GM12874 (cell line): Measurements from ENCODE around the gene IQSEC1.

ENCODE experiments used
- CTCF ChIP-seq: IDR thresholded peaks from 2 replicates; pipeline ENCODE4 v1.5.1; 2011; ENCODE audit warnings: low read depth, mild to moderate bottlenecking, control low read depth, low read length, moderate library complexity; ENCODE audit not compliant: insufficient read depth

The IQSEC1 gene

DNA sequence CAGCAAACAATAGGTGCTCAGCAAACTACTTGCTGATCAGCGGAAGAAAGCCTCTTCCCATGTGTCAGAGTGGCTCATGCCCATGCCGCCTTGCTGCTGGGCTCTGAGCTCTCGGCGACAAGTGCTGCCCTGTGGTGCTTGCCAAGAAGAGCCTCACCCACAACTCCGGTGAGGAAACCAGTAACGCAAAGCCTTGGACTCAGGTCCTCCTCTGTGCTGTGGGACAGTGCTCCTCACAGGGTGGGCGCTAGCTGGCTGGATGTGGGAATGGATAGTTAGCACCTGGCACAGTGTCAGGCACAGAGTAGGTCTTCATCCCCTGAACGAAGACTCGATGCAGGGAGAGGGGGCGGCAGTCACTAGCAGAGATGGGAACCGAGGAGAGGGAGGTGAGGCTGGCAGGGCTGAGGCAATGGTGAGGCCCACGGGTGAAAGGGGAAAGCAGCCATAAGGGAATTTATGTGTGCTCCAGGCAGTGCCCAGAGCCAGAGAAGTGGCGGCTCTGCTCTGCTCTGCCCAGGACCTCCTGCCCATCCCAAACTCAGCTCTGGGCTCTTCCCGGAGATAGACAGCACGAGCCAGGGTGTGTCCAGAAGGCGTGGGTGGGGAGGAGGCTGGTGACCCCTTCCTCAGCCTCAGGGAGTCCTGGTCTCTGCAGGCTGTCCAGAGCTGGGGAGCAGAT is 55.7 kb downstream of the IQSEC1 start:
- TF ChIP-seq CTCF, result no peak

DNA sequence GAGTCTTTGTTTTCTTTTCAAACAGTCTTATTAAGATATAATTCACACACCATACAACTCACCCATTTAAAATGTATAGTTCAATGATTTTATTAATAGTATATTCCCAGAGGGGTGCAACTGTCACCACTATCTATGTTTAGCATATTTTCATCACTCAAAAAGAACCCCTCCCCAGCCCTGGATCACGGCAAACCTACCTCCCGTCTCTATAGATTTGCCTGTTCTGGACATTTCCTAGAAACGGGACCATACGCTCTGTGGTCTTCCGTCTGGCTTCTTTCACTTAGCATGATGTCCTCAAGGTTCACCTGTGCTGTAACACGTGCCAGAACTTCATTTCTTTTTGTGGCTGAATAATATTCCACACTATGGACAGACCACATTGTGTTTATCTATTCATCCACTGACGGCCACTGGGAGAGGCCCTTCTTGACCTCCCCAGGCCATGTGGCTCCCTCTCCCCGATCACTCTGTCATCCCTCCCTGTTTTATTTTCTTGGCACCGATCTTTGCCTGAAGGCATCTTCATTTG is 56.4 kb downstream of the IQSEC1 start:
- TF ChIP-seq CTCF, result no peak

DNA sequence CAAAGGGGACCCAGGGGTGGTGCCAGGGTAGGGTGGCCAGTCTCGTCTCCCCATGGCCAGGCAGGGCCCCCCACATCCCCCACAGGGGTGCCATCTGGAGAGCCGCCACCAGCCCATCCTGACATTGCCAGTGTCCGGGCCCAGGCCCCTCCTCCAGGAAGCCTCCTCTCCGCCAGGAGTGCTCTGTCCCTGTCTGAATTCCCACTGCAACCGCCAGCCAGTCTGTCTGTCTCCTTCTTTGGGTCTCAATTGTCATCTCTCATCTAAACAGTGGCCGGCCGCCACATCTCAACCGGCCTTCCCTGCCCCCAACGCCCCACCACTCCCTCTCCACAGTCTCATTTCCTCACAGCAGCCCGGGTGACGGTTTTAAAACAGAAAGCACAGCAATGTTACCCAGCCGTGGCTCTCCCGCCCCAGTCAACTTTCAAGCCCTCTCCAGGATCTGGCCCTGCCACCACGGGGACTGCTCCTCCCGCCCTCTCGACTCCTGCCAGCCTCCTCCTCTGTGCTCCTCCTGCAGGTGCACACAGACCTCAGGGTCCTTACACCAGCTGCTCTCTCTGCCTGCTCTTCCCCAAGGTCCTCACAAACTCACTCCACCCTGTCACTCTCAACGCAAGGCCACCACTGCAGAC is 57.0 kb downstream of the IQSEC1 start:
- TF ChIP-seq CTCF, result no peak

GRCh38 chr3:13015286-13016082 is 57.7 kb downstream of the IQSEC1 start:
- TF ChIP-seq CTCF, result no peak

- no peak for TF ChIP-seq CTCF
Measured at GRCh38 chr3:13014755-13015285, 58.4 kb downstream of the IQSEC1 start.

GRCh38 chr3:13013994-13014754 is 59.1 kb downstream of the IQSEC1 start:
- no peak for TF ChIP-seq CTCF
